Keratinocyte (primary cell): Measurements from ENCODE around the gene APBB2. TPM values are rescaled to one million over a fixed set of nuclear protein-coding genes. Genes with fewer than 3 reads are reported as not detected.

ENCODE experiments used
- DNase-seq: peaks from one replicate; pipeline ENCODE4 v3.0.0-alpha.2; 2011; ENCODE audit warnings: low read depth, missing footprints, low spot score
- FAIRE-seq: peaks from 2 replicates; lab custom pipeline; 2011; peaks lifted over from hg19 to GRCh38; lab: Jason Lieb, UNC
- H2AFZ ChIP-seq: 2 replicates; pipeline ENCODE4 v1.6.0; 2012; ENCODE audit warnings: low read length, control low read depth, inconsistent platforms; ENCODE audit not compliant: control insufficient read depth
- H3K27ac ChIP-seq: 2 replicates; pipeline ENCODE4 v1.5.1; 2011; ENCODE audit warnings: low read length; ENCODE audit not compliant: control insufficient read depth, insufficient read depth
- H3K27me3 ChIP-seq: 3 replicates; pipeline ENCODE4 v1.6.0; 2011; ENCODE audit warnings: low read length; ENCODE audit not compliant: control insufficient read depth, insufficient read depth; ENCODE audit errors: extremely low read depth
- H3K36me3 ChIP-seq, 2 experiments: 2 replicates in 1 of 2; 3 replicates in 1 of 2; pipeline ENCODE4 v1.5.1; 2011; ENCODE audit warnings: low read length in 2 of 2, mild to moderate bottlenecking in 1 of 2; ENCODE audit not compliant: control insufficient read depth in 2 of 2, insufficient read depth in 2 of 2; ENCODE audit errors: extremely low read depth in 1 of 2
- H3K4me1 ChIP-seq: 3 replicates; pipeline ENCODE4 v1.5.1; 2011; ENCODE audit warnings: low read length; ENCODE audit not compliant: control insufficient read depth, insufficient read depth; ENCODE audit errors: extremely low read depth
- H3K4me2 ChIP-seq: 3 replicates; pipeline ENCODE4 v1.6.0; 2011; ENCODE audit warnings: low read depth, low read length; ENCODE audit not compliant: control insufficient read depth, insufficient read depth; ENCODE audit errors: extremely low read depth
- H3K4me3 ChIP-seq, 3 experiments: fragments of 200-600 bp in 1 of 3; sonication (generic) in 1 of 3; 2 replicates in 2 of 3; 3 replicates in 1 of 3; pipeline ENCODE4 v1.5.1; 2011 to 2016; ENCODE audit warnings: low read length in 3 of 3, mild to moderate bottlenecking in 3 of 3, control low read depth in 2 of 3, inconsistent platforms in 1 of 3, low read depth in 1 of 3, mixed read lengths in 1 of 3, mixed run types in 1 of 3, moderate library complexity in 1 of 3; ENCODE audit not compliant: control insufficient read depth in 2 of 3, insufficient read depth in 2 of 3; ENCODE audit errors: extremely low read depth in 1 of 3
- H3K79me2 ChIP-seq: 2 replicates; pipeline ENCODE4 v1.6.0; 2012; ENCODE audit warnings: low read length; ENCODE audit not compliant: control insufficient read depth, insufficient read depth
- H3K9ac ChIP-seq: 3 replicates; pipeline ENCODE4 v1.6.0; 2011; ENCODE audit warnings: low read length; ENCODE audit not compliant: control insufficient read depth, insufficient read depth; ENCODE audit errors: extremely low read depth
- H3K9me1 ChIP-seq: 3 replicates; pipeline ENCODE4 v1.6.0; 2011; ENCODE audit warnings: low read length; ENCODE audit not compliant: control insufficient read depth, insufficient read depth; ENCODE audit errors: extremely low read depth
- H3K9me3 ChIP-seq: 2 replicates; pipeline ENCODE4 v1.5.1; 2012; ENCODE audit warnings: low read depth, low read length; ENCODE audit not compliant: control insufficient read depth
- H4K20me1 ChIP-seq: 3 replicates; pipeline ENCODE4 v1.6.0; 2011; ENCODE audit warnings: low read length; ENCODE audit not compliant: control insufficient read depth, insufficient read depth; ENCODE audit errors: extremely low read depth
- EZH2 ChIP-seq: IDR thresholded peaks from one replicate; pipeline ENCODE4 v1.6.1; 2012; ENCODE audit warnings: inconsistent platforms, mild to moderate bottlenecking, low read length, moderate library complexity
- dilution Hi-C: fragments of 300-500 bp; cut with MboI; formaldehyde crosslinking; loops from one replicate; pipeline ENCODE4 v1.7.0; 2020; ENCODE audit warnings: low sequenced_read_pairs; ENCODE audit not compliant: extremely low pct_ligation_motif_present
- polyA plus RNA-seq, 5 experiments: library from polyadenylated mRNA; depleted of rRNA in 3 of 5; stranded (reverse) in 3 of 5; stranded (forward) in 1 of 5; unstranded in 1 of 5; fragments of >200 nt; gene quantifications; 1 replicate in 1 of 5; 2 replicates in 3 of 5; 3 replicates in 1 of 5; pipeline versions ENCODE4 v1.2.1 to v1.2.3, GENCODE V29; 2011 to 2012; ENCODE audit warnings: missing spikeins in 2 of 5, low read depth in 1 of 5, low replicate concordance in 1 of 5
- TF ChIP-seq, protein P1 (sequence below), 3 experiments: IDR thresholded peaks in 1 of 3; conservative IDR thresholded peaks in 1 of 3; optimal IDR thresholded peaks in 1 of 3; 2 replicates in 2 of 3; 3 replicates in 1 of 3; pipeline versions ENCODE3 to v1.5.1; 2011; ENCODE audit warnings: low read length in 3 of 3, mild to moderate bottlenecking in 3 of 3, moderate library complexity in 2 of 3, control low read depth in 1 of 3, inconsistent platforms in 1 of 3; ENCODE audit not compliant: insufficient read depth in 2 of 3; ENCODE audit errors: extremely low read depth in 1 of 3

APBB2 gene
- polyA plus RNA-seq, 1 donor (not counting 4 experiments of a cell fraction or from before 2014, with no cell fraction given): 57.3 TPM

DNA sequence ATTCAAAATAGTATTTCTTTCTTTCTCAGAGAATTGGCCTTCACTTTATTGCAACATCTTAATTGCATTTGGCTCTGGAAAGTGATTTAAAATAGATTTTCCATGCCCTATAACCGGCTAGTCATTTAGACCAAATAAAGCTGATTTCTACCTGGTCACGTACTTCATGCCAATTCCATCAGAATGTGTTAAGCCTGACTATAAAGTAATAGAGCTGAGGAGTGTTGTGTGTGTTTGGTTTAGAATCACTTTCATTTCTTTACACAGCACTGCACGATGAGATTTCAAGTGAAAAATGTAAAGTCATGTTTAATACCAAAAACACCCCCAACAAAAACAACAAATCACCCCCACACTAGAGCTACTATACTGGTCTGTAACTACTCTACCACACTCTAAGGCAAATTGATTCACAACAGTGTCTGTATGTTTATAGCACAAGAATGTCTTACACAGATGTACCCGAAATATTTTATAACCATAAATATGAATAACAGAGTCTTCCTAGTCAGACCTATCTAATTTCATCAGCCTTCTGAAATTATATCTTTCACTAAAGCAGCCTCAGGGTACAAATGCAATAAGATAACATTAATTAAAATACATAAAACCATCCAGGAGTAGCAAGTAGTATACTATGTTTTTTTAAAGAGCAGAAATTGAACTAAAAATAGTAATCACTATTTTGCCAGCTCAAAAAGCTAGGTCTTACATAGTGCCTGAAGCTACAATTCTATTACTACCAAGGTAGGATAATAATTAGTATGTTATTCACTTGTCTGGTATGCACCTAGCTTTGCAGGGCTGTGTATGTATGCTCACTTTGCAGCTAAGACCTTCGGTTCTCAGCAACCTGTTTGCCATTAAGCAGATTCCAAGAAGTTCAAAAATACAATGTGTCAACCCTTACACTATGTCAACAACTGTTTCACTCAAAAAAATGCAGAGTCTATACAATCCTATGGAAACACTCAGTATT is 28.4 kb downstream of the APBB2 start:
- Histone ChIP-seq H3K36me3 (peaks cover 0 to 9% of the 10 kb centered on the region in 2 experiments), H3K9ac (peak overlapping the region; percentile 31), H3K27me3 (no peaks in the 10 kb centered on the region), H3K9me1 (no peaks in the 10 kb centered on the region), H3K79me2 (peaks cover 99% of the 10 kb centered on the region), H3K4me2 (peak overlapping the region; percentile 70), H3K4me3 (peak overlapping the region in 2 of 3 experiments; percentile 31 to 36), H3K9me3 (no peaks in the 10 kb centered on the region), H2AFZ (no peak overlapping the region), H3K4me1 (peaks cover 16% of the 10 kb centered on the region), H4K20me1 (peaks cover 7% of the 10 kb centered on the region), H3K27ac (peak overlapping the region; percentile 17)
- peak; percentile 96 for FAIRE-seq
- TF ChIP-seq, protein P1, sequence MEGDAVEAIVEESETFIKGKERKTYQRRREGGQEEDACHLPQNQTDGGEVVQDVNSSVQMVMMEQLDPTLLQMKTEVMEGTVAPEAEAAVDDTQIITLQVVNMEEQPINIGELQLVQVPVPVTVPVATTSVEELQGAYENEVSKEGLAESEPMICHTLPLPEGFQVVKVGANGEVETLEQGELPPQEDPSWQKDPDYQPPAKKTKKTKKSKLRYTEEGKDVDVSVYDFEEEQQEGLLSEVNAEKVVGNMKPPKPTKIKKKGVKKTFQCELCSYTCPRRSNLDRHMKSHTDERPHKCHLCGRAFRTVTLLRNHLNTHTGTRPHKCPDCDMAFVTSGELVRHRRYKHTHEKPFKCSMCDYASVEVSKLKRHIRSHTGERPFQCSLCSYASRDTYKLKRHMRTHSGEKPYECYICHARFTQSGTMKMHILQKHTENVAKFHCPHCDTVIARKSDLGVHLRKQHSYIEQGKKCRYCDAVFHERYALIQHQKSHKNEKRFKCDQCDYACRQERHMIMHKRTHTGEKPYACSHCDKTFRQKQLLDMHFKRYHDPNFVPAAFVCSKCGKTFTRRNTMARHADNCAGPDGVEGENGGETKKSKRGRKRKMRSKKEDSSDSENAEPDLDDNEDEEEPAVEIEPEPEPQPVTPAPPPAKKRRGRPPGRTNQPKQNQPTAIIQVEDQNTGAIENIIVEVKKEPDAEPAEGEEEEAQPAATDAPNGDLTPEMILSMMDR (optimal IDR thresholded peaks at IDR 0.05 in 1 of 3, IDR thresholded peaks at IDR 0.05 in 1 of 3, conservative IDR thresholded peaks at IDR 0.05 in 1 of 3; ENCODE audit: extremely low read depth in 1 of 3, insufficient read depth in 2 of 3, low read length in 3 of 3): no peak
- TF ChIP-seq EZH2: no peak
- peak; percentile 65 for DNase-seq
- dilution Hi-C loops: no loop called here

DNA sequence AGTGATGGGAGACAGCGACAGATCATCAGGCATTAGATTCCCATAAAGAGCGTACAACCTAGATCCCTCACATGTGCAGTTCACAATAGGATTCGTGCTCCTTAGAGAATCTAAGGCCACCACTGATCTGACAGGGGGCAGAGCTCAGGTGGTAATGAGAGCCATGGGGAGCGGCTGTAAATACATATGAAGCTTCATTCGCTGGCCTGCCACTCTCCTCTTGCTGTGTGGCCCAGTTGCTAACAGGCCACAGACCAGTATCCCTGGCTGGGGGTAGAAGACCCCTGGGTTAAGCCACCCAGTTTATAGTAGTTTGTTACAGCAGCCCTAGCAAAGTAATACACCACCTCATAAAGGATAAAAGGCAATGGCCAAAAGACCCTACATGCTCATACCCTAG is 30.3 kb downstream of the APBB2 start:
- peaks cover 2% of the 10 kb centered on the region for H3K9me1 ChIP-seq
- peaks cover 99% of the 10 kb centered on the region for H3K79me2 ChIP-seq
- TF ChIP-seq, protein P1 (optimal IDR thresholded peaks at IDR 0.05 in 1 of 3, IDR thresholded peaks at IDR 0.05 in 1 of 3, conservative IDR thresholded peaks at IDR 0.05 in 1 of 3; ENCODE audit: extremely low read depth in 1 of 3, insufficient read depth in 2 of 3, low read length in 3 of 3): no peak
- no peak for TF ChIP-seq EZH2

More for the DNA sequence above, 30.3 kb downstream of the APBB2 start:
- dilution Hi-C loops: no loop called here
- DNase-seq (no peak), FAIRE-seq (no peak)
- Histone ChIP-seq H2AFZ (no peak overlapping the region), H3K4me2 (no peak overlapping the region), H3K36me3 (peaks cover 0 to 6% of the 10 kb centered on the region in 2 experiments), H4K20me1 (peaks cover 9% of the 10 kb centered on the region), H3K27me3 (no peaks in the 10 kb centered on the region), H3K9me3 (no peaks in the 10 kb centered on the region), H3K4me1 (peaks cover 18% of the 10 kb centered on the region), H3K4me3 (no peak overlapping the region), H3K27ac (no peak overlapping the region), H3K9ac (no peak overlapping the region)
